Psoas muscle (tissue), 8 donors: ENCODE data around the gene TARM1. TPM values are rescaled to one million over a fixed set of nuclear protein-coding genes. Genes with fewer than 3 reads are reported as not detected.

ENCODE experiments used
- ATAC-seq, 4 donors: fragments of 200-7000 bp; cut with Tn5 transposase; one replicate each; pipeline ENCODE4 v1.9.1; 2020; ENCODE audit warnings: moderate library complexity in 3 of 4, mild to moderate bottlenecking in 2 of 4
- DNase-seq, 2 donors: peaks; one replicate each; pipeline ENCODE4 v3.0.0-alpha.2; 2020
- H3K27ac ChIP-seq: fragments of 200-600 bp; one replicate; pipeline ENCODE4 v1.8.0; 2022
- H3K27me3 ChIP-seq, 3 donors: fragments of 200-600 bp in 1 of 3; one replicate each; pipeline versions ENCODE4 v1.6.1 to v1.8.0; 2013 to 2022; ENCODE audit warnings: low read length in 2 of 3, mild to moderate bottlenecking in 2 of 3, moderate library complexity in 1 of 3; ENCODE audit not compliant: insufficient read depth in 3 of 3
- H3K36me3 ChIP-seq, 2 donors: fragments of 200-600 bp in 1 of 2; one replicate each; pipeline versions ENCODE4 v1.6.1 to v1.8.0; 2013 to 2022; ENCODE audit warnings: low read depth in 1 of 2, mild to moderate bottlenecking in 1 of 2, moderate library complexity in 1 of 2; ENCODE audit not compliant: insufficient read depth in 1 of 2
- H3K4me1 ChIP-seq: fragments of 200-600 bp; one replicate; pipeline ENCODE4 v1.8.0; 2022
- H3K4me3 ChIP-seq: fragments of 200-600 bp; one replicate; pipeline ENCODE4 v1.8.0; 2022; ENCODE audit warnings: mild to moderate bottlenecking
- H3K9me3 ChIP-seq: fragments of 200-600 bp; one replicate; pipeline ENCODE4 v1.8.0; 2022
- WGBS, 3 donors: extraction: QIAGEN DNeasy Blood & Tissue Kit; methylation state at CpG; one replicate each; pipeline versions ENCODE4 v1.1.6 to v1.1.7; 2013; 5-methylcytosine and 5-hydroxymethylcytosine counted together
- intact Hi-C, 2 donors: fragments of 100-400 bp; cut with DNase I; formaldehyde crosslinking; loops; one replicate each; pipeline versions ENCODE4 v1.11.0 to v1.14.2; 2022
- polyA plus RNA-seq, 3 donors: library from polyadenylated mRNA; stranded (reverse); fragments of 200-250 nt; gene quantifications; one replicate each; pipeline ENCODE4 v1.2.3, GENCODE V29; 2013
- total RNA-seq, 4 donors: library from RNA; stranded (reverse); fragmentation: NEBNext Ultra II Directional in 2 of 4; extraction: Animal tissue kit (Norgen Biotek cat#: 25700) in 2 of 4; gene quantifications; one replicate each; pipeline versions ENCODE4 v1.2.1 to v1.2.4, GENCODE V29; 2021 to 2023
- TF ChIP-seq, protein P1 (sequence below): fragments of 200-600 bp; IDR thresholded peaks from one replicate; pipeline ENCODE4 v1.8.0; 2022; ENCODE audit warnings: antibody characterized with exemption
- donor health status: healthy with polysubstance abuse.
- donor health status: DM: no; HTN: no; CAD: no; lungs with moderate emphysema.
- donor health status: Bipolar disorder and iron deficiency.
- donor health status: healthy.
- donor health status: DM: yes; HTN: yes; CAD: no.
- donor health status: DM: no; HTN: no; CAD: no.
- donor health status: DM: no; HTN: no; CAD: no.
- donor health status: DM: yes; HTN: yes; CAD: no.

Gene TARM1
- total and polyA plus RNA-seq, 7 donors: not detected

- ATAC-seq (no peak), DNase-seq (no peak)
- Histone ChIP-seq H3K4me3 (no peak overlapping the region), H3K36me3 (no peaks in the 10 kb centered on the region), H3K4me1 (no peaks in the 10 kb centered on the region), H3K27ac (no peak overlapping the region), H3K9me3 (peaks cover 1% of the 10 kb centered on the region), H3K27me3 (no peaks in the 10 kb centered on the region)
- intact Hi-C loops: no loop called here
- 51 to 69% (median 66%) methylated on average over 9 of the region's 9 CpGs for WGBS, 3 donors
- TF ChIP-seq, protein P1, sequence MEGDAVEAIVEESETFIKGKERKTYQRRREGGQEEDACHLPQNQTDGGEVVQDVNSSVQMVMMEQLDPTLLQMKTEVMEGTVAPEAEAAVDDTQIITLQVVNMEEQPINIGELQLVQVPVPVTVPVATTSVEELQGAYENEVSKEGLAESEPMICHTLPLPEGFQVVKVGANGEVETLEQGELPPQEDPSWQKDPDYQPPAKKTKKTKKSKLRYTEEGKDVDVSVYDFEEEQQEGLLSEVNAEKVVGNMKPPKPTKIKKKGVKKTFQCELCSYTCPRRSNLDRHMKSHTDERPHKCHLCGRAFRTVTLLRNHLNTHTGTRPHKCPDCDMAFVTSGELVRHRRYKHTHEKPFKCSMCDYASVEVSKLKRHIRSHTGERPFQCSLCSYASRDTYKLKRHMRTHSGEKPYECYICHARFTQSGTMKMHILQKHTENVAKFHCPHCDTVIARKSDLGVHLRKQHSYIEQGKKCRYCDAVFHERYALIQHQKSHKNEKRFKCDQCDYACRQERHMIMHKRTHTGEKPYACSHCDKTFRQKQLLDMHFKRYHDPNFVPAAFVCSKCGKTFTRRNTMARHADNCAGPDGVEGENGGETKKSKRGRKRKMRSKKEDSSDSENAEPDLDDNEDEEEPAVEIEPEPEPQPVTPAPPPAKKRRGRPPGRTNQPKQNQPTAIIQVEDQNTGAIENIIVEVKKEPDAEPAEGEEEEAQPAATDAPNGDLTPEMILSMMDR: no peak
Observed at GRCh38 chr19:54074851-54075250, 6.3 kb downstream of the TARM1 start.

DNA sequence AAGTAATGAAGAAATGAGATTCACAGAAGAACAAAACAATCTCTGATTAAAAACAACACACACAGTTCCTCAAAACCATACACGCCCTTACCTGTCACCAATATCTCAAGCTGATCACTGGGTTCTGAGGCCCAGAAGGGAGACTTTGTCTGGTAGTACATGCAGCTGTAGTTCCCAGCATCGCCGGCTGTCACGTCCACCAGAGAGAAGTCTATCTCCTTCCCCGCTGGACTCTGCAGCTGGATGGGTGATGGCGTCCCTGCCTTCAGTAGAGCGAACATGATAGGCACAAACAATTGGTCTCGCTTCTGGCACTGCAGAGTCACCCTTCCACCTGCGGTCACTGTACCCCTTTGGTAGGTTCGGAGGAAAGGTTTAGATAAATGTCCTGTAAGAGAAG lies 7.3 kb downstream of the TARM1 start:
- peaks cover 12% of the 10 kb centered on the region for H3K9me3 ChIP-seq
- H3K4me3 ChIP-seq: no peak overlapping the region
- no peak overlapping the region for H3K27ac ChIP-seq
- DNase-seq (no peak), ATAC-seq (no peak)
- H3K4me1 ChIP-seq: no peaks in the 10 kb centered on the region
- TF ChIP-seq, protein P1: no peak
- intact Hi-C loops: no loop called here
- H3K36me3 ChIP-seq: no peaks in the 10 kb centered on the region
- 75 to 84% (median 76%) methylated on average over 10 of the region's 10 CpGs for WGBS, 3 donors
- H3K27me3 ChIP-seq: no peaks in the 10 kb centered on the region

DNA sequence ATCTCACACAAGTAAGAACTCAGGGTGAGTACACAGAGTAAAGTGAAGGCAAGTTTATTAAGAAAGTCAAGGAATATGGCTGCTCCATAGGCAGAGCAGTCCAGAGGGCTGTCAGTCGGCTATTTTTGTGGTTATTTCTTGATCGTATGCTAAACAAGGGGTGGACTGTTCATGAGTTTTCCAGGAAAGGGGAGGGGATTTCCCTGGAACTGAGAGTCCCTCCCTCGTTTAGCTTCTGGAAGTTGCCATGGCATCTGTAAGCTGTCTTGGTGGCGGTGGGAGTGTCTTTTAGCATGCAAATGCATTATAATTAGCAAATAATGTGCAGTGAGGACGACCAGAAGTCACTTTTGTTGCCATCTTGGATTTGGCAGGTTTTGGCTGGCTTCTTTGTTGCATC lies 11.7 kb downstream of the TARM1 start:
- no peak for ATAC-seq
- TF ChIP-seq, protein P1: no peak
- WGBS, 3 donors: 52 to 61% (median 57%) methylated on average over 5 of the region's 5 CpGs
- Histone ChIP-seq H3K4me1 (no peaks in the 10 kb centered on the region), H3K27me3 (peaks cover 0 to 2% (median 0%) of the 10 kb centered on the region in 3 donors), H3K36me3 (no peaks in the 10 kb centered on the region), H3K9me3 (peaks cover 13% of the 10 kb centered on the region), H3K27ac (no peak overlapping the region), H3K4me3 (no peak overlapping the region)
- no peak for DNase-seq
- intact Hi-C loops: no loop called here

DNA sequence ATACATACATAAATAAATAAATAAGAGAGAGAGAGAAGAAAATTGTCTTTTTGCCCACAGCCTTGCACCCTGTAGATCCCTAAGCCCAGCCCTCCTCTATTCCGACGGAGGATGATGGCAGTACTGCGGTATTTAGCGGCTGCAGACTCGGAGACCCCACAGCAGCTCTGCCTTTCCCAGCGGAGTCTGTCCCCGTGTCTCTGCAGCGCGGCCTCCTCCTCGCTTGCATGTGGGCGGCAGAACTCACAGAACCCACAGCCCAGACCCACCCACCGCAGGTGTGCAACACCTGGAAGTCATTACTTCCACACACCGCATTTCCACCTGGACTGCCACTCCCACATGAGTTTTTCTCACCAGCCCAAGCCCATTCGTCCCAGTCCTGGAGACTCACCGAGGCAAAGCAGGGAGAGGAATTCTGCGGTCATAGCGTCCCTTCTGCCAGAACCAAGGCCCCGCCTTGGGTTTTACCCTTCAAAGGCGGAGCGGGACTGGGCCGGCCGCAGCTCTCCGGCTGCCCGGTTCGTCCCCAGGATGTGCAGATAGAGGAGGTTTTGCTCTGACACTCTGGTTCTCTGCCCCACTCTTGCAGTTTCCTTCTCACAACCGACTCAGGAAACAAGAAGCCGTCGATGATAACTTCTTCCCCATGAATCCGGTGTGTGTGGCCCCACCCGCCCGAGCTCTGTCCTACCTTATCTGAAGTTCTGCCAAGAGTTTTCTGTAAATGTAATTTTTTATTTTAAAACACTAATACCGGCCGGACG lies 17.6 kb downstream of the TARM1 start, which contains the start of gene VSTM1:
Gene VSTM1, minus strand, starts transcription at position 548 of the 767 bp plus-strand sequence. Its CDS starts 120 bp downstream, at position 428.
- DNase-seq: no peak
- H3K4me1 ChIP-seq: no peaks in the 10 kb centered on the region
- H3K36me3 ChIP-seq: no peaks in the 10 kb centered on the region
- no peaks in the 10 kb centered on the region for H3K9me3 ChIP-seq
- H3K27me3 ChIP-seq: peaks cover 0 to 2% (median 0%) of the 10 kb centered on the region in 3 donors
- no peak within 1 kb of the TSS for H3K27ac ChIP-seq
- ATAC-seq: no peak
- intact Hi-C loops: no loop called here
- TF ChIP-seq, protein P1: no peak
- 70 to 75% (median 73%) methylated on average over 34 of the region's 34 CpGs for WGBS, 3 donors
- H3K4me3 ChIP-seq: no peak within 1 kb of the TSS
